Measurements from ENCODE around the gene SHOX.

DNA sequence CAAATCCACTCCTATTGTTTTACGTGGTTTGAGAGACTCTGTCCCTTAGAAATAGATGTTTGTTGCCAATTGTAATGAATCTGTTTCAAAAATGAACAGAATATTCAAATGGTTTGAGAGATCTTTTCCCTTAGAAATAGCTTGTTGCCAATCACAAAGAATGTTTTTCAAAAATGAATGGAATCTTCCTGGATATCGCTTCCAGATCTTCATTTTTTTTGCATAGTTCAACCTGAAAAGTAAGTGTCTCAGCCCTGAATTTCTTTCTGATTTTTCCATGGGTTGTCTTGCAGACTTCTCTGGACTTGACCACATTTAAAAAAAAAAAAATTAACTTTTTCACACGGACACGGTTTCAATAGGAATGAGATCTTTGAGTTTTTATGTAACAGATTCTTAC lies 22.7 kb downstream of the SHOX start:
- TF ChIP-seq CTCF (IDR thresholded peaks at IDR 0.05) (no peak), EZH2 (IDR thresholded peaks at IDR 0.05) (no peak)

Data from neural progenitor cell (in vitro differentiated cells).